H54 (cell line): ENCODE measurements around the gene EPHB1.
"Not testable (repeated sequence)": the region's sequence is repeated elsewhere in the genome, so short reads cannot be mapped to it uniquely, and the experiment has no call there.

Experiments used
- DNase-seq: peaks from one replicate; pipeline ENCODE4 v3.0.0; 2011; ENCODE audit warnings: low spot score, mixed read lengths; ENCODE audit not compliant: insufficient read length
- FAIRE-seq: peaks from 3 replicates; lab custom pipeline; 2011; peaks lifted over from hg19 to GRCh38; lab: Jason Lieb, UNC
- POLR2A ChIP-seq: IDR thresholded peaks from 2 replicates; pipeline ENCODE4 v1.6.1; 2011; ENCODE audit warnings: low read depth, mild to moderate bottlenecking, low read length

EPHB1 gene

DNA sequence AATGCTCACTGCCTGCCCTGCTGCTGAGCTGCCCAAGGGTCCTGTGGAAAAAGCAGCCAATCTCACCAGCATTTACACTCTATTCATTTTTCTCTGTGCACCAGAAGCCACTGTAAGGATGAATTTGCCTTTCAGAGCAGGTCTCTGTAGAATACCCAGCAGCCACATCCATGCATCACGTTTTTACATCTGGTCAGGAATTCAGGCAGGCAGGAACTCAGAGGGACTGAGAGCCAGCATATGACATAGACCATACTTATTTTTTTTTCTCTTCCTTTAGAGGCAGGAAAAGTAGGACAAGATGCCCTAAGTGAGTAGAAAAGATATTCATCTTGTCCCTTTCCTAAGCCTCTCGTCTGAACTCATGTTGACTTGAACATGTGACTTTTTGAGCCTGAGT lies 292.7 kb downstream of the EPHB1 start:
- TF ChIP-seq POLR2A, result no peak
- DNase-seq (no peak), FAIRE-seq (no peak)

DNA sequence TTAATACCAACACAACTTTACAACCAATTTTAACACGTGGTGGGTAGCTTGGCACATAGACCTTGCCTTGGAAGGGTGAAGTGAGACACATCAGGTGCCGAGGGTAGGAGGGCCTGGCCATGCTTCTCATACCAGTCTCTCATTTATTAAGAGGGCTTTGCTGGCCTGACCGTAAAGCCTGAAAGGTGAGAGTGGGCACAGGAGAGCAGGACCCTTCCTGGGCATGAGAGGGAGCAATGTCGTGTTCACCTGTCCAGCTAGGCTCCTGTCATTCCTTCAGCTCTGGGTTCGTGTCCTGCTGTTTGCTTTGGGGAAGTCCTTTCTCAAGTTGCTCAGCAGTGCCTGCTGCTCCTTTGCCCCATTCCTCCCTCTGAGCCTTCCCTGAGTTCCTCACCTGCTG lies 294.4 kb downstream of the EPHB1 start:
- no peak for TF ChIP-seq POLR2A
- no peak for DNase-seq
- no peak for FAIRE-seq

DNA sequence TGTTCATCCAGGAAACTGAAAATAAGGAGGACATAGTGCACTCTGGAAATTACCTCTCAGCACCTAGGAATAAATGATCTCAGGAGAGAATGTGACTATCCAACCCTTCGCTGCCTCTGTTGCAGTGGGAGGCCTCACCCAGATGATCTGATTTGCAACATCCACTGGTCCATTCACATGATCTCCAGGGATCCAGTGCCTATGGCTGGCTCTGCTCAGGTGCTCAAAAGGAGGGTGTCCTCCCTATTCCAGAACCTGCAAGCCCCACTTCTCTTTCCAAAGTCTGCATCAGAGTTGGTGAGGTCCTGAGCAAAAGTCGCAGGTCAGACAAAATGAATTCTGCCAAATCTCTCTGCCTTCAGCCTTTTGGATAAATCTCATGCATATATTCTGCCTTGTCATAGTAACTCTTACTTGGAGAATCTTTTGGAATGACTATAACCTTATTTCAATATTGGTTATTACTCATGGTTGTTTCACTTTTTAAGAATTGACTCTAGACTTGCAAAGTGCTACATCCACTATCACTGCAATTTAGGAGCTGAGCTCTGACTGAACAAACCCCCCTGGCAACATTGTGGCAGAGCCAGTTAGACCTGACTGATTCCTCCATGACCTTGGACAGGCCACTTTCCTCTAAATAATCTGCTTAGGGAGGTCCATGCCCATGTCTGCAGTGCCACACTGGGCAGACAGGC lies 295.1 kb downstream of the EPHB1 start:
- FAIRE-seq (no peak), DNase-seq (no peak)
- no peak for TF ChIP-seq POLR2A

DNA sequence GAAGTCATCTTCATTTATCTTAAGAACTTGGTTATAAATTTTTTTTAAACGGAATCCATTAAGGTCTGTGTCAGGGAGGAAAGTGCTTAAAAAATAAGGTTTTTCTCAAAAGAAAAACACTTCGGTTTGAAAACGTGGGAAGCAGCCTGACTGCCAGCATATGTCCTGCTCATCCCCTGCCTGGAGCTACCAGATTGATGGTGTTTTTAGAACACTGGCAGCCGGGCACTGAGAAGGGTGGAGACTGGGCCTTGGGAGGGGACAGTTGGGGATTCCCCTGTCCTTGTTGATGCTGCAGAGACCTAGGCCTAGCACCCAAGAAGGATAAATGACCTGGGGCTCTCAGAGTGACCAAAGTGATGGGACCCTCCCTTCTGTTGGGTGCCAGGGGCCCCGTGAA lies 296.9 kb downstream of the EPHB1 start:
- no peak for FAIRE-seq
- TF ChIP-seq POLR2A, result no peak
- no peak for DNase-seq

DNA sequence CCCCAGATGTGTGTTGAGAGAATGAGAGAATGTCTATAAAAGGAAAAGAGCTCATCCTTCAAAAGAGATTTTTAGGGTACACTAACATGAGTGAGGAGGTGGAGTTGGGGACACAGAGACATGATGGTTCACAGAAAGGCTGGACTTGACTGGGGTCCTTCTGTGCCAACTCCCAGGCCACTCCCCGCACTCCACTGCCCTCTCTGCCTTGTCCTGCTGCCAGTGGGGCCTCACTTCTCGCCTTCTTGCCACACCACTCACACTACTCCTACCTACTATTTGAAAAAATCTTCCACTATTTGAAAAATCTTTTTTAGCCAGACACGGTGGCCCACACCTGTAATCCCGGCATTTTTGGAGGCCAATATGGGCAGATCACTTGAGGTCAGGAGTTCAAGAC lies 298.1 kb downstream of the EPHB1 start:
- no peak for DNase-seq
- FAIRE-seq, result no peak
- TF ChIP-seq POLR2A, result no peak

DNA sequence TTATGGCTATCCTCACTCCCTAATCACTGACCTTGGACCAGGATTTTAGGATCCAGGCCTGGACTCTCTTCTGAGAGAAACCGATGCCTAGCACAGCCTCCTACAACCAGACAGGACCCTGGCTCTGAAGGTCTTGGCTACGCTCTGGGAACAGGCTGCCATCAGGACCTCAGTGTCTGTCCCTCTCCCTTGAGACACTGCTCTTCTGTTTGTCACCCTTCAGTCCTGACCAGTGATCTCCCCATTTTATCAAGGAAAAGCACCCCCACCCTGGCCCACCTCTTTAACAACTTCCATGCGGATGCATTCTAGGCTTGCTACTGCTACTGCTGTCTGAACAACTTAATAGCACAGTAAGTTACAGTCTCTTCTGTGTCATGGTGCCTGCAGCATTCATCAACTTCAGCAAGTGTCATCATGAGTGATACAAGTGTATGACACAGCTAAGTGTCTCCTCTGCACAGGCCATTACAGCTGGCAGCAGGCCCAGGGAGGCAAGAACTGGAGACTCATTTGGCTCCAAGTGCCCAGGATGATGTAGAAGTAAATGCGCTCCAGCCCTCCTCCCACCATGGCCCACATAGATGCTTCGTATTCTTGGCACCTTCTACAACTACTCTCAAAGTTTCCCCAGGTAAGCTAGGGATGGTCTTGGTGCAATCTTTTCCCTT lies 302.4 kb downstream of the EPHB1 start:
- FAIRE-seq (no peak), DNase-seq (no peak)
- TF ChIP-seq POLR2A, result no peak

DNA sequence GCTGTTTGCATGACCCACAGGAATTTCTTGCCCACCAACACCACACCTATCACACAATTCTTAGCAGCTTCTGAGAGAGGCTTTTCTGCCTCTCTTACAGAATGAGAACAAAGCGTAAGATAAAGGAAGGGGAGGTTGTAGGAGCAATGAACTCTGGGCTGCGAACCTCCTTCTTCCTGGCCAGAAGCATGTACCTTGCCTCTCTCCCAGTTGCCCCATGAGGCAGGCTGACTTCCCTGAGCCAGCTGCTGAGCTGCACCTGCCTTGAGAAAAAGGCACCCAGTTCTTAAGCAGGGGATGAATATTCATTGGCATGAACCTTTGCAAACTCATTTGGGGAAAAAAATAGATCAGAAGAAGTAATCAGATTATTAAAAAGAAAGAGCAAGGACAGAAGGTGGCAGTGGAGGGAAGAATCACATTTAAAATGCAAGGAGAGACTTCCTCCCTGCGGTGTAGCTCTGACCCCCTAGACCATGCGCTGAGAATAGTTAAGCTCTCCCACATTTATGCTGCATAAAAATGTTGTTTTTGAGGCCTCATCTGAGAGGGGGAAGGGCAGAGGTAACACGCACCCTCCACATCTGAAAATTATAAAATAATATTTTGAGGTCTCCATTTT lies 304.8 kb downstream of the EPHB1 start:
- FAIRE-seq, result no peak
- no peak for DNase-seq
- TF ChIP-seq POLR2A, result no peak

DNA sequence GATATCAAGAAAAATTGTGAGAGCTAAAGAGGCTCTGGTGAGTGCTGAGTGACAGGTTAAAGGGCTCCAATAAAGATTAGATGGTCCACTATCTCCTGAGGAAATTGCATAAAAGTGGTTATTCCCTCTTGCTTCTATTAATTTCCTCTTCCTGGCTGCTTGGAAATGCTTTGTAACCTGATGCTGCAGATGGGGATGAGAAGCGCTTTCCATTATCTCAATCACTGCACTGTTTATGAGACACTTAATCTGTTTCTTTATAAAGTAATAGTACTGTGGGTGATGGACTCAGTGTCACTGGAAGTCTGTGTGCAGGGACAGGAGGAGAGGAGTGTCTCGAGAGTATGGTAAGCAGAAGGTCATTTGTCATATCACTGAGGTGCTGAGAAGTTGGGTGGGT lies 305.3 kb downstream of the EPHB1 start:
- DNase-seq, result no peak
- no peak for FAIRE-seq
- no peak for TF ChIP-seq POLR2A

DNA sequence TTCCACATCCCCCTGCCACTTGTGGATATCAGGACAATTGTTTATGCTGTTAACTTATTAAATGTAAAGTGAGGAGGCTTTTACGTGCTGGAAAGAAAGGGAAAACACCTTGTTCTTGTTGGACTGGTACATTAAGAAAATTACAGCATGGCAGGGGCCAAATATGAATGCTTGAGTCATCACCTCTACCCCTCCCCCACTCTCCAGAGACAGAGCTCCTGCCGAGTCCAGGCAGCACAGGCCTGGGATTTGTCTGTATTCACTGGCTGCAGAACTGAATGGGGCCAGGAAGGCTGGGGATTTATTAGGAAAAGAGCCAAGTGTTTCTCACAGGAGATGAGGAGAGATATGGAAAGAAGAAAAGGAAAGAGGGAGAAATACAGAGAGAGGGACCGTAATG lies 308.9 kb downstream of the EPHB1 start:
- TF ChIP-seq POLR2A, result no peak
- DNase-seq (no peak), FAIRE-seq (no peak)

DNA sequence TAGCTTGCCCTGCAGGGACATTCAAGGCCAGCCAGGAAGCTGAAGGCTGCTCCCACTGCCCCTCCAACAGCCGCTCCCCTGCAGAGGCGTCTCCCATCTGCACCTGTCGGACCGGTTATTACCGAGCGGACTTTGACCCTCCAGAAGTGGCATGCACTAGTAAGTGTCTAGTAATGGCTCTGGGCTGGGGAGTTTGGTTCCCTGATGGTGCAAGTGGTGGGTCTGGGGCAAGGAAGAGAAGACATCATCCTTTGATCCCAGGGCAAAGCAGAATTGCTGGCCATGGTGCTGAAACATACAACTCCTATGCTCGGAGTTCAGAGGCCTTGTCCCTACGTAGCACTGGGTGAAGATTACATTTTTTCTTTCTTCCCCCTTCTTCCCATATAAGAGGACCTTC lies 311.4 kb downstream of the EPHB1 start:
- TF ChIP-seq POLR2A, result no peak
- FAIRE-seq, result no peak
- peak; percentile 12 for DNase-seq

DNA sequence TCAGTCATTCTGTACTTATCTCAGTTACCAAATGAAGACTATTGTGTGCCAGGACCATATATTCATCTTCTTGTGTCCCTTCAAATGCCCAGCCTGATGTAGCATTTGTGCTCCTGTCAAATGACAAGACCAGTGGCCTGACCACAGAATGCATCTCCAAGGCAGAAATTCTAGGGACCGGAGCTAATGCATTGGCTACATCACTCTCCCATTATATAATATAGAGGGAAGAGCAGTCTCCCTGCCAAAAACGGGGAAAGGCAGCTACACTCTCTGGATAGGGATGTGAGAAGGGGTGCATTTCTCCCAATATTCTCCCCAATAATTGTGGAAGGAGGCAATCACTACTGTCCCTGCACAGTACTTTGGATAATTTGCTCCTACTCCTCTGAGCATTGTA lies 312.0 kb downstream of the EPHB1 start:
- FAIRE-seq, result no peak
- no peak for DNase-seq
- no peak for TF ChIP-seq POLR2A

DNA sequence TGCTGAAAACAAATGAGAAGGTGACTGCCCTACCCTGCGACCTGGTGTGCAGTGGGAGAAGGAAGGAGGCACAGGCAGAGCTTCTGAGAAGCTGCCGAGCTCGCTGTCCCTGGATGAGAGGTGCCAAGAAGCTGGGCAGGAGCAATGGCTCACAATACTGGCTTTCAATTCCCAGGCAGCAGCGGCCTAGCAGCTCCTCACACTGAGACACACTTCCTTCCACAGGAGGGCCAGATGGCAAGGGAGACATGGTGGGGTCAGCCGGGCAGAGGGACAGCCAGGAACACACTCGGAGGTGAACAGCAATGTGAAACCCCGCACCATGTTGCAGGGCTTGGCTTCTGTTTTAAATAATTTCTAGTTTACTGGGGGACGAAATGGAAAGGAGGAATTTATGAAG lies 314.6 kb downstream of the EPHB1 start:
- no peak for TF ChIP-seq POLR2A
- no peak for DNase-seq
- FAIRE-seq, result no peak

DNA sequence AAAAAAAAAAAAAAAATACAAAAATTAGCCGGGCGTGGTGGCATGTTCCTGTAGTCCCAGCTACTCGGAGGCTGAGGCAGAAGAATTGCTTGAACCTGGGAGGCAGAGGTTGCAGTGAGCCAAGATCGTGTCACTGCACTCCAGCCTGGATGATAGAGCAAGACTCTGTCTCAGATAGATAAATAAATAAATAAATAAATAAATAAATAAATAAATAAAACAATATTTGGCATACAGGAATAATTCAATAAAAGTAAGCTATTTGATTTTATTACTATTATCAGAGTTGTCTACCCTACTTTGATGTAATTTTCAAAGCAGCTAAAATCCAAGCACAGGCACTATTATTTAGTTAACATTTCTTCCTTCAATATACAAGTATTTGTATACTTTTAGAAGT lies 319.5 kb downstream of the EPHB1 start:
- not testable (repeated sequence) for DNase-seq, FAIRE-seq

DNA sequence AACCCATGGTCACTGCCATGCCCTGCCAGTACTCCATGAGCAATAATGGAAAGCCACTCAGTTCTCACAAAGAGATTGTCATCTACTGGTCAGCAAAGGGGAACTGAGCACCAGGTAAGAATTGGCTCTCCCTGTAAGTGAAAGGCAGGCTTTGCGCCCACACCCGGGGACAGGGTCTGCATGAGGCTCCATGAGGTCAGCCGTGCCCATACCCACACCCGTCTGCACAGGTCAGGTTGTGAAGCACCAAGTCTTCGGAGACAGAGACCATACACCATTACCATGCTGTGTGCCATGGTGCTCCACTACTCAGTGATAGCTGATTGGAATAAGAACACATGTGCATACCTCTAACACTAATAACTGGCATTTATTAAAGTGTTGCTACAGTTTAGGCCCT lies 322.9 kb downstream of the EPHB1 start:
- DNase-seq, result no peak
- no peak for FAIRE-seq
- no peak for TF ChIP-seq POLR2A

DNA sequence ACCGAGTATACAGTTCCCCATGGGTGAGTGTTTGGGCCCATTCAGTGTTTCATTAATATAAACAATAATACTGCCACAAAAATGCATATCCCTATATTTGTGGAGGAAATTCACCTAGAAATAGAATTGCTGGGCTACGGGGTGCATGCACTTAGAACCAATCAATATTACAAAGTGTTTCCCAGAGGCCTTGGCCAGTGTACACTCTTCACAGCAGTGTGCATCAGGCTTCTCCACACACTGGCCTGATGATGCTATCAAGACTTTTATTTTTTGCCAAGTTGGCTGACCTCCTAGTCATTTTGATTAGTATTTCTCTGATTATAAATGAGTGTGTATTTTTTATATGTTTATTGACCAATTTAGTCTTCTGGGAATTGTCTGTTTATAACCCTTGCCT lies 323.7 kb downstream of the EPHB1 start:
- no peak for TF ChIP-seq POLR2A
- DNase-seq (no peak), FAIRE-seq (no peak)
